GM21723 (cell line): Measurements from ENCODE around the gene PDK4.
"Not testable (repeated sequence)": the region's sequence is repeated elsewhere in the genome, so short reads cannot be mapped to it uniquely, and the experiment has no call there.

ENCODE experiments used
- ATAC-seq: cut with Tn5 transposase; IDR thresholded peaks from one replicate; pipeline ENCODE4 v1.9.1; 2021; ENCODE audit warnings: mild to moderate bottlenecking, moderate library complexity; ENCODE audit not compliant: unreplicated experiment

The PDK4 gene

GRCh38 chr7:95578299-95578855, 17.9 kb downstream of the PDK4 start:
- no peak for ATAC-seq

- ATAC-seq: no peak
These were observed 19.2 kb downstream of the PDK4 start for GRCh38 chr7:95577137-95577536.

- no peak for ATAC-seq
These were observed 26.6 kb downstream of the PDK4 start for GRCh38 chr7:95569720-95570119.

- ATAC-seq: no peak
These were observed 35.6 kb downstream of the PDK4 start for GRCh38 chr7:95560674-95561073.

DNA sequence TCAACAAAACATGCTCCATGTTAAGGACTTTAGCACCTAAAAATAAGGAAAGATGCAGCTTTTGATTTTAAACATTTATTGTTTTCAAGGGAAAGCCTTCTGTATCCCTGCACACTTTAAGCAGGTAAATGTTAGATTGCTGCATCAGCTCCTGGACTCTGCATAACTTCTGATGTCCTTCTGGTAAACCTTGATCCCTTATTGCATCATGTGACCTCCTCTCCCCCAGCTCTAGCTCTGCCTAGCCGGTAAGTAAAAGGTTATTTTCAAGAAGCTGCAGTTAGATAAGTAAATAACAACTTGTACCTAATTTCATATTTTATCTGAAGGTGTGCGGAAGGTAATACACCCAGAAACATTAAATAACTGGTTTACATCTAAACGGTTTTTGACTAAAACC, 37.5 kb downstream of the PDK4 start:
- no peak for ATAC-seq

GRCh38 chr7:95556777-95557176, 39.5 kb downstream of the PDK4 start:
- no peak for ATAC-seq

DNA sequence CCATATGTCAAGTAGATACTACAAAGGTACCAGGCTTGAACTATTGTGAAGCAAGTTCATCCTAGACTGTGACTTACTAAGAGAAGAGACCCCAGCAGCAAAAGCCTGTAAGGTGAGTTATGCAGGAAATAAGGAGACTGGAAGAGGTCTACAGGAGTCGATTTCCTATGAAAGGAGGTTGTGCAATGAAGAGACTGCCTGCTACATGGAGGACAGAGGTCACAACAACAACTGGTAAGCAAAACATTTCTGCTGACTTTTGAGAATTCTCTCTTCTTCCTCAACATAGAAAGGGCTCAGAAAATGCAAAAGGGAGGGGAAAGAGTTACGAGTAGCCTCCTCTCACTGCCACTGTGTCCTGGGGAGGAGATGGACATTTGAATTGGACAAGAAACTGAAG, 42.4 kb downstream of the PDK4 start:
- ATAC-seq: no peak

GRCh38 chr7:95552010-95552926, 44.0 kb downstream of the PDK4 start:
- not testable (repeated sequence) for ATAC-seq

- no peak for ATAC-seq
These were observed 45.8 kb downstream of the PDK4 start for GRCh38 chr7:95550546-95550945.

DNA sequence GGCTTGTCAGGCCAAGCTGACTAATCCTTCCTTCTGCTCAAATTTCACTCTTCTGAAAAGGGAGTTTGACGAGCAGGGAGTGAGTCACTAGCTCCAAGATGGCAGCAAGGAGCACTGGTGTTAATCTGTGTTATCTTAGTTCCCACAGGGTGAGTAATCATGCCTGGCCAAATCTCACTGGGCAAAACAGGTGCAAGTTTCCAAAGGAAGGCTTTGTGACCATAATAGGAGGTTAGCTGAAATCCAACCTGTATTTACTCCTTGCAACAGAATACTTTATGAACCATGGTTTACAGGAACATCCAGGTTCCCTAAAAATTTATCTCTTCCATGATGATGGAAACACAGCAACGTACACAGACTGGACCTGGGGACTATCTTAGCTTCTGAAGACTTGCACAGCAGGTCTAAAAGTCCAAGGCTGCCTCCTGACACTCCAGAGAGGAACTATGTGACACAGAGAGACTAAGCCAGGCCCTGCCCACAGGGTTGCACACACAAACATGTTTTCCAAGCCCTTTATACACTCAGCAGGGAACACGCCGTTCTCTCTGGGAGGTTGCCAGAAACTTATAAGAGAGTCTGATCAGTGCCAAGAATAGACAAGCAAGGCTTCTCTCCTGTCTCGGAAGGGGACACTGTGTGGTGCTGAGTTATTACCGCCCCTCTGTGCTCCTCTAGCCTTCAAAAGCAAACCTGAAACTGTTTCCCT, 46.3 kb downstream of the PDK4 start:
- ATAC-seq: no peak

DNA sequence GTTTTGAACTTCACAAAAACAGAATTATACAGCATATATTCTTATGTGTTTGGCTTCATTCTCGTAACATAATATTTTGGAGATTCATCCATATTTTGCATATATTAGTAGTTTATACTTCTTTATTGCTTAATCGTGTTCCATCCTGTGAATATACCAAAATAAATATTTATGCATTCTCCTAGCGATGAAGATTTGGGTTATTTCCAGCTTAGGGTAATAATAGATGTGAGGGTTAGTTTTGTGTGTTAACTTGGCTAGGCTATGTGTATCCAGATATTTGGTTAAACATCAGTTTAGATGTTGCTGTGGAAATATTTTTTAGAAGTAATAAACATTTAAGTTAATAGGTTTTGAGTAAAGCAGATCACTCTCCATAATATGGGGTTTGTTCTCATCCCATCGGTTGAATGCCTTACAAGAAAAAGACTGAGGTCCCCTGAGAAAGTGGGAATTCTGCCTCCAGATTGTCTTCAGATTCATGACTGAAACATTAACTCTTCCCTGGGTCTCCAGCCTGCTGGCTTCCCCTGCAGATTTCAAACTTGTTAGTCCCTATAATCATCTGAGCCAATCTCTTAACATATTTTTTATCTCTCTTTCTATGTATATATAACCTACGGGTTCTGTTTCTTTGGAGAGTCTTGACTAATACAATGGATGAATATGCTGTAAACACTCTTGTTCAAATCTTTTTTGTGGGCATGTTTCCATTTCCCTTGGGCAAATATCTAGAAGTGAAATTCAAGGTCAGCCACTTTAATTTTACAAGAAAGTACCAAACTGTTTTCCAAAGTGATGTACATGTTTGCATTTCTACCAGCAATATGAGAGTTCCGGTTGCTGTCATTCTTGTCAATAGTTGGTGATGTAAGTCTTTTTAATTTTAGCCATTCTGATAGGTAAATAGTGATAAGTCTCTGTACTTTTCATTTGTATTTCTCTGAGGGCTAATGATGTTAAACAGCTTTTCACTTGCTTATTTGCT, 48.7 kb downstream of the PDK4 start:
- ATAC-seq: no peak

DNA sequence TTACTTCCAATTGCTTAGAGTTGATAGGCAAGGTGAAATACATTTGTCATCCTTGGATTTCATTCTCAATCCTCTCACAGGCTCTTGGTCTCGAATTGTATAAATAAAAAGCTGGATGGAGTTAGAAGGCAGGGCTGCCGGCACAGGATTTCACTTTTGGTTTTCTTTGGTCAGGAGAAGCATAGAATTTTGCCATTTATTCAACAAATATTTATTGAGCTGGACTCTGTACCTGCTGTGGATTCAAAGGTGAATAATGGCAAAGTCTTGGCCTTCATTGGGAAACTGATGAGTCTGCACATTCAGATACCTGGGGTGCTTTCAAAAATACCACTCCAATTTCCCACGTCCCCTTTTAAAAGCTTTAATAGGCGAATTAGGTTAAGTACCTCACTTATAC, 49.7 kb downstream of the PDK4 start:
- no peak for ATAC-seq

DNA sequence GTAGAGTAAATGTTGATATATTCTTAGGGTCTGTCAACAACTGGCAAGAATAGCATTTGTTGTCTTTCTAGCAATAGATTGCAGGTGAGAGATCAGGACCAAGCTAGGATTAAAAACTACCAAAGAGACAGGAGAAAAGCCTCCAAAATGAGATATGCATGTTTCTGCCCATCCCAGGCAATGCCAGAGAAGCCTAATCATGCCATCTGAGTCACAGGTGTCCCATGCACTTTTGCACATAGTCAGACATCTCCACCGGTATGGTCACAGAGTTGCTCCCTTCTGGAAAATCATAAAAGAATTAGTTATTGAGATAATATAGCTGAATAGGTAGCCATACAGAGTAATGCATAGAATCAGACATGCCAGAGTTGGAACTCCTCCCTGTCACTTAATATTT, 50.6 kb downstream of the PDK4 start:
- no peak for ATAC-seq

GRCh38 chr7:95545007-95545615, 51.2 kb downstream of the PDK4 start:
- ATAC-seq: no peak

DNA sequence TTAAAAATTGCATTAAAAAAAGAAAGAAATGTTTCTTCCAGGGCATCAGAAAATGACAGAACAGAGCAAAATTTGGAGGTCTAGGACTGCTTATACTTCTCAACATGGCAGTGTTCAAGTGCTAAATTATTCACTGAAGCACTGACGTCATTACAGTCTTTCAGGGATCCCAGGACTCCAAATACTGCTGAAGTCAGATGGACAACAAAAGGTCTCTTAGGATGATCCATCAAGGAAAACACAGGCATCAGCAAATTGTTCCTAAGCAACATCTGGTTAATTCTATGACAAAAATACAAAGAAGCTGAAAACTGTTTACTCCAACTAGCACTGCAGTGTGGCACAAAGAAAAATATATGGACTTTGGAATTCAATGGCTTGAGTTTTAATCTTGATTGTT, 52.1 kb downstream of the PDK4 start:
- no peak for ATAC-seq

- no peak for ATAC-seq
These were observed 53.0 kb downstream of the PDK4 start for GRCh38 chr7:95543312-95543711.

GRCh38 chr7:95540366-95540765, 56.0 kb downstream of the PDK4 start:
- ATAC-seq: no peak

DNA sequence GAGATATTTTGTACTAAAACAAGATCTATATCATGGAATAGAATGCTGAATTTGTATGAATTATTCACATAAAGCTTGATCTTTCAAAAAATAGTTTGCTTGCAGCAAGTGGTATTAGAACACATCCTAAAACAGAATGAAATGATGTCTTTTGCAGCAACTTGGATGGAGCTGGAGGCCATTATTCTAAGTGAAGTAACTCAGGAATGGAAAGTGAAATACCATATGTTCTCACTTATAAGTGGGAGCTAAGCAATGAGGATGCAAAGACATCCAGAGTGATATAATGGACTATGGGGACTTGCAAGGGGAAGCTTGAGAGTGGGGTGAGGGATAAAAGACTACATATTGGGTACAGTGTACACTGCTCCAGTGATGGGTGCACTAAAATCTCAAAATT, 56.9 kb downstream of the PDK4 start:
- no peak for ATAC-seq

GRCh38 chr7:95537468-95537867, 58.8 kb downstream of the PDK4 start:
- ATAC-seq: no peak

DNA sequence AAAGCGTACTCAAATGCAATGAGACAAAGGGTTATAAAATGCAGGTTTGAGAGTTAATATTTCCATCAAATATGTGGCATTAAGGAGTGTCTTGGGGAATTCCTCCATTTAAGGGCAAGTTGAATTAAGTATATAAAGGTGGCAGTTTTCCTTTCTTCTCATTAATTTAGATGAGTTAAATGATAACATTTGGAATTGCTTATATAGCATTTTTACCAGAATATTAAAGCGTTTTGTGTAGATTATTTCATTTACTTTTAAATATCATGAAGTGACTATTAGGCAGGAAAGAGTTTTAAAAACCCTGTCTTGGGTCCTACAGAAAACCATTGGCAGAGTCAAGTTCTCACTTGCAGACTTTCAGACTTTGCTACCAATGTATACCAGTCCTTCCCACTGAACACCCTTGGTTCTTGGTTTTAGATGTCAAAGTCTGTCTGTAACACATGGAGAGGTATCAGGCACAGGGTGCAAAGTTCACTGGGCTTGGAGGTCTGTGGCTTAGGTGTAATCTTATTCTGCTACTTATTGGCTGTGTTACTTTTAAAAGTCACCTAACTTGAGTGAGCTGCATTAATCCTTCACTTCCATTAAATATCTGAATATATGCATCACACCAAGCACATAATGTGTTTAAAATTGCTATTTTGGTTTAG, 59.5 kb downstream of the PDK4 start:
- ATAC-seq: no peak
